Measurements from ENCODE around the gene FBN1.

FBN1 gene

GRCh38 chr15:48475600-48476395 is 169.7 kb downstream of the FBN1 start:
- H3K4me3 ChIP-seq (ENCODE audit: low read depth, low read length), result no peak overlapping the region

GRCh38 chr15:48473667-48474066 is 171.8 kb downstream of the FBN1 start:
- no peak overlapping the region for H3K4me3 ChIP-seq (ENCODE audit: low read depth, low read length)

- no peak overlapping the region for H3K4me3 ChIP-seq (ENCODE audit: low read depth, low read length)
These were observed 172.8 kb downstream of the FBN1 start for GRCh38 chr15:48472756-48473155.

- H3K4me3 ChIP-seq (ENCODE audit: low read depth, low read length), result no peak overlapping the region
These were observed 174.4 kb downstream of the FBN1 start for GRCh38 chr15:48471073-48471472.

- no peak overlapping the region for H3K4me3 ChIP-seq (ENCODE audit: low read depth, low read length)
These were observed 175.4 kb downstream of the FBN1 start for GRCh38 chr15:48470096-48470495.

GRCh38 chr15:48469681-48470080 is 175.8 kb downstream of the FBN1 start:
- H3K4me3 ChIP-seq (ENCODE audit: low read depth, low read length), result no peak overlapping the region

- H3K4me3 ChIP-seq (ENCODE audit: low read depth, low read length), result no peak overlapping the region
These were observed 176.2 kb downstream of the FBN1 start for GRCh38 chr15:48469271-48469670.

GRCh38 chr15:48467801-48468200 is 177.7 kb downstream of the FBN1 start:
- no peak overlapping the region for H3K4me3 ChIP-seq (ENCODE audit: low read depth, low read length)

GRCh38 chr15:48466820-48467219 is 178.7 kb downstream of the FBN1 start:
- no peak overlapping the region for H3K4me3 ChIP-seq (ENCODE audit: low read depth, low read length)

GRCh38 chr15:48466079-48466478 is 179.4 kb downstream of the FBN1 start:
- H3K4me3 ChIP-seq (ENCODE audit: low read depth, low read length), result no peak overlapping the region

GRCh38 chr15:48465410-48465809 is 180.1 kb downstream of the FBN1 start:
- H3K4me3 ChIP-seq (ENCODE audit: low read depth, low read length), result no peak overlapping the region

- H3K4me3 ChIP-seq (ENCODE audit: low read depth, low read length), result no peak overlapping the region
These were observed 182.1 kb downstream of the FBN1 start for GRCh38 chr15:48463366-48463880.

GRCh38 chr15:48462688-48463087 is 182.8 kb downstream of the FBN1 start:
- H3K4me3 ChIP-seq (ENCODE audit: low read depth, low read length), result no peak overlapping the region

GRCh38 chr15:48459571-48460442 is 185.7 kb downstream of the FBN1 start:
- H3K4me3 ChIP-seq (ENCODE audit: low read depth, low read length), result no peak overlapping the region

- H3K4me3 ChIP-seq (ENCODE audit: low read depth, low read length), result no peak overlapping the region
These were observed 186.6 kb downstream of the FBN1 start for GRCh38 chr15:48458876-48459275.

GRCh38 chr15:48456134-48456533 is 189.4 kb downstream of the FBN1 start:
- H3K4me3 ChIP-seq (ENCODE audit: low read depth, low read length), result no peak overlapping the region

- H3K4me3 ChIP-seq (ENCODE audit: low read depth, low read length), result no peak overlapping the region
These were observed 193.8 kb downstream of the FBN1 start for GRCh38 chr15:48451736-48452135.

- H3K4me3 ChIP-seq (ENCODE audit: low read depth, low read length), result no peak overlapping the region
These were observed 194.3 kb downstream of the FBN1 start for GRCh38 chr15:48451241-48451640.

- no peak overlapping the region for H3K4me3 ChIP-seq (ENCODE audit: low read depth, low read length)
These were observed 195.8 kb downstream of the FBN1 start for GRCh38 chr15:48449734-48450133.

- no peak overlapping the region for H3K4me3 ChIP-seq (ENCODE audit: low read depth, low read length)
These were observed 197.9 kb downstream of the FBN1 start for GRCh38 chr15:48447657-48448056.

GRCh38 chr15:48447058-48447457 is 198.5 kb downstream of the FBN1 start:
- no peak overlapping the region for H3K4me3 ChIP-seq (ENCODE audit: low read depth, low read length)

GRCh38 chr15:48442011-48442410 is 203.5 kb downstream of the FBN1 start:
- H3K4me3 ChIP-seq (ENCODE audit: low read depth, low read length), result no peak overlapping the region

Measured in iPS-11a (cell line).